ACHN (cell line): ENCODE data around the gene AXIN1.
A peak's percentile ranks its signal among the peaks of the same experiment; 100 is the strongest.

Experiments
- DNase-seq: peaks from one replicate; pipeline ENCODE4 v3.0.0-alpha.2; 2015
- in situ Hi-C: cut with HindIII; loops from 2 replicates; pipeline ENCODE4 v1.10.0; 2017; ENCODE audit warnings: low sequenced_read_pairs, low pct_ligation_motif_present, low pct_unique_long_range_greater_than_20kb

Gene AXIN1

DNA sequence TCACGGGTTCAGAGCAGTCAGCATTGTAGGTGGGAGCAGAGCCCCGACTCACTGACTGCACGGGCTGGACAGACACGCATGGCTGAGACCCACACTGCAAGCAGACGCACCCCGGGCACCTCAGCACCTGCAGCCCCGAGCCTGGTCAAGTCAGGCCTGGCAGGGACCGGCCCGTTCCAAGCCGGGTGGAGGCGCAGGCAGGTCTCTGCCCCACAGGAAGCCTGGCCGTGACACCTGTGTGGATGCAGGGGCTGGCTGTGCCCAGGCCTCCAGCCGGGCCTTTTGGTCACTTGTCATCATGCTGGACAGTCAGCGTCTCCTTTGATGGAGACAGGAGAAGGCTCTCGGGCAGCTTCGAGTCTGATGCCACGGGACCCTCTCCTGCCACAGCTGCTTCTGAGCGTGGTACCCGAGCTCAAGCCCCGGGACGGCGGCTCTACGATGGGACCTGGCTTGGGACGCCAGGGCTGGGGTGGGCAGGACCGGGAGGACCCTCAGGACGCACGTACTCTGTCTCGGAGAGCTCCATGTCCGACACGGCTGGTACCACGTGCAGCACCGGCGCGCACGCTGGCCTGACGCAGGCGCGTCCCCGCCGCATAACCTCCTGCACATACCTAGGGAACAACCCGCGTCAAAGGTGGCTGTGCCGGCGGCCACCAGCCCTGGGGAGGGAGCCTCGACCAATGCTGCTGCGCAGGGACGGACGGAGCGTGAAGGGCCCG is 61.7 kb downstream of the AXIN1 start:
- in situ Hi-C loops, result no loop called here
- no peak for DNase-seq

DNA sequence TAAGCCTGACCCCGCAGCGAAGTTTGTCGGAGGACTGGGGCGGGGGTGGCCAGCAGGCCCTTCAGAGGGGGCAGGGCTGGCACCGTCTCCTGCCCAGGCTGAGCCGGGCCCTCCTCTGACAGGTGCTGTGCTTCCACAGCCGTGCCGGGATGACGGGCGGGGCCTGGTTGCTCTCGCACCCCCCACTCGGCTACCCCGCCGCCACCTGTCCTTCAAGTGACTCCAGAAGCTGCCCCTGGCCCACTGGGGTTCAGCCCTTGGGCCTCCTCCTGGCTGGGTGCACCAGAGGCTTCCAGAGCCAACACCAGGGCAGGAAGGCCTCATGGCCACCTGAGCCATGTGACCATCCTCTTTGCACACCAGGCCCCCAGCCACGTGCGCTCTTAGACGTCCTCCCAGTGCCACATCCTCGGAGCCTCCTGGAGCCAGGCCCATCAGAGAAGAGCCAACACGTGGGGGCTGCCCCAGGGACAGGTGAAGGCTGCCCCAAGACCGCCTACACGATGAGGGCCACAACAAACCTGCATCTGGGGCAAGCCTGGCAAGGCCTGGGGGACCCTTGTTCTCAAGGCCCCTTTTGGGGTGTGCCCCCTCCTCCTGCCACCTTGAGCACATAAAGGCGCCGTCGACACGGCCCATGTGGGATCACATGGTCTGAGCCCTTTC is 62.4 kb downstream of the AXIN1 start:
- DNase-seq, result no peak
- in situ Hi-C loops, result no loop called here

DNA sequence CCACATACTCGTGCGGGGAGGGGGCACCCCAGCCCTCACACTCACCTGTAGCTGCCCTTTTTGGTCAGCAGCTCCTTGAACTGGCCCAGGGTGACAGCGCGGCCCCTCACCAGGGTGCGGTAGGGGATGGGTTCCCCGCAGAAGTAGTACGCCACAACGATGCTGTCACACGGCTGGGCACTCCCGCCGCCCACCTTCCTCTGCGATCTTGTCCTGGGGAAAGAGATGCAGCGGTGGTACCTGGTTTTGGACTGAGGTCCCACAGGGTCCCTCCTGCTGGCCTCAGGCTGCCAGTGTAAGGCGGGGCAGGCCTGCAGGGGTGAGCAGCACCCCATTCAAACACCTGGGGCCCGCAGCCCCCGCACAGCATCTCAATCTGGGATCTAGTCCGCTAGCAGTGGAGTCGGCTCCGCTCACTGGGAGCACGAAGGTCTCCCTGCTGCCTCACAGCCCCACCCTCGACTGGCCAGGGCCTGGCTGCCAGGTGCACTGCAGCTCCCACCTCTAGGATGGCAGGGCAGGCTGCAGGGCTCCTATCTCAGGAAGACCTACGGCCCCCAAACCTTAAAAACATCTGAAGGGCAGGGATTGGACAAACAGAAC is 63.0 kb downstream of the AXIN1 start:
- in situ Hi-C loops, result no loop called here
- no peak for DNase-seq

DNA sequence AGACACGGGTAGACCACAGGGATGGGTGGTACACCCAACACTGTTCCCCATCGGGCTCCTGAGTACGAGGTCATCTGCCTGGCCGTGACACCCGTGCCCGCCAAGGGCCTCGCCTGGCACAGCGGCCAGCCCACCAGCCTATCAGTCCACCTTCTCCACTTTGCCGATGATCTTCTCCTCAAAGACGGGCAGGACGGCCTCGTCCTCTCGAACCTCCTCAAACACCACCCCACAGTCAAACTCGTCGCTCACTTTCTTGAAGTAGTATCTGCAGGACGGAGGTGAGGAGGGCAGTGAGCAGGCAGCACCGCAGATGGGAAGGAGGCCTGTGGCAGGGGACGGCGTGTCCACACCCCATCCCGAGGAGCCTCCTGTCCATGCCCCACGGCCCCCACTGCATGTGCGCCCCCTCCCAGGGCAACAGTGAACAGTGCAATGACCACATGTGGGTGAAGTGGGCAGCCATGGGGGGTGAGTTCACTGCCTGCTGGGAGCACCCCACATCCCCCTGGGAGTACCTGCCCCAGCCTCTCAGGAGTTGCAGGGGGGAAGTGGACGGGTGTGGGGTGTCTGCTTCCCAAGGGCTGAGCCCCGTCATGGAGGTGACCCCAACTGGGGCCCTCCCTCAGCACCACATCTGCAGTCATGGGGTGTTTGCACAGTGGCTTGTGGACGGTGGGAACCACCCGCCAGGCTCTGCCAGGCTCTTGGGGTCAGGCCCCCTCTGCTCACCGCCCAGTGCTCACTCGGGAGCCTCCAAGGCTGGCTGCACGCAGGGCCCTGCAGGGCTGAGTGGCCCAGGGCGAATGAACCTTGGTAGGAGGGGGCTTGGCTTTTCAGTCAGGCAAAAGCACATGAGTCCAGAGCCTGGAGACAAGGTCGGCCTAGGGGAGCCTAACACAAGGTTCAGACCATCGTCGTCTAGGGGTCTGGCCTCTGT is 64.3 kb downstream of the AXIN1 start:
- in situ Hi-C loops, result no loop called here
- DNase-seq, result no peak

DNA sequence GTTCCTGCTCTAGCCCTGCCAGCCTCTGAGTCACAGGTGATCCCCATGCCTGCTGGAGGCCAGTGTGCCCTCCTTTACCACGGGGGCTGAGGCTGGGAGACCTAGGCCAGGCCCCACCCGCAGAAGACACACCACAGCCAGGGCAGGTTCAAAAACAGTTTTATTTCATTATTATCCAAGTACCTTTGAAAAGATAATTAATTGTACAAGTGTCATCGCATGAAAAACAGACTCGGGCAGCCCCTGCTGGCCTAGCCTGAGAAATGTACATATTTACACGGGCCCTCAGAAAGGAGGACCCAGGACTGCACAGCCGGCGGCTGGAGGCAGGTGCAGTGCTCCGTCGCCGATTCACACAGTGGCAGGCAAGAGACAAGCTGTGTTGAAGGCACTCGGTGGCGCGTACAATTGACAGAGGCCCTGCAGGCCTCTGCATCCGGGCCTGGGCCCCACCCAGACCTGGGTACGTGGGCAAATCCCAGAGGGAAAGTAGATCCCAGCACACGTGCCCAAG is 65.2 kb downstream of the AXIN1 start:
- in situ Hi-C loops, result no loop called here
- no peak for DNase-seq

DNA sequence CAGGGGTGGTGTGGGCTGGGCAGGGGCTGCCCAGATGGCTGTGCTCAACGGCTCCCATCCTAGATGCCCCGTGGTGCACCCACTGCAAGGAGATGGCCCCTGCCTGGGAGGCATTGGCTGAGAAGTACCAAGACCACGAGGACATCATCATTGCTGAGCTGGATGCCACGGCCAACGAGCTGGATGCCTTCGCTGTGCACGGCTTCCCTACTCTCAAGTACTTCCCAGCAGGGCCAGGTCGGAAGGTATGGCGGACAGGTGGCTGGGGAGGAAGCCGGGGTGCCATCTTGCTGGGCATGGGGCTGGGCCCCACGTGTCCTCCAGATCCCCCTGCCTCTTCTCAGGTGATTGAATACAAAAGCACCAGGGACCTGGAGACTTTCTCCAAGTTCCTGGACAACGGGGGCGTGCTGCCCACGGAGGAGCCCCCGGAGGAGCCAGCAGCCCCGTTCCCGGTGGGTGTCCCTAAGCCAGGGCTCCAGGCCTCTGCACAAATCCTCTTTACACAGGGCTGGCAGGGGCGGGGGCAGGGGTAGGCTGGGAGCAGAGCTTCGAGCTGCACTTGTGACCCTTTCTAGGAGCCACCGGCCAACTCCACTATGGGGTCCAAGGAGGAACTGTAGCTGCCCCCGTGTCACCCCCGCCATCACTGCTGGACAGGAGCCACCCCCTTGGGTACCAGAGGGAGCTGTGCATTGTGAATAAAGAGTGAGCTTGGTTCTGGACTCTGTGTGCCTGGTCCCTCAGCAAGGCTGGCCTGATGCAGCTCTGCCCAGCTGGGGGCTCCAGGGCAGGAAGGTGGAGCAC is 65.8 kb downstream of the AXIN1 start:
- in situ Hi-C loops, result no loop called here
- DNase-seq, result no peak

DNA sequence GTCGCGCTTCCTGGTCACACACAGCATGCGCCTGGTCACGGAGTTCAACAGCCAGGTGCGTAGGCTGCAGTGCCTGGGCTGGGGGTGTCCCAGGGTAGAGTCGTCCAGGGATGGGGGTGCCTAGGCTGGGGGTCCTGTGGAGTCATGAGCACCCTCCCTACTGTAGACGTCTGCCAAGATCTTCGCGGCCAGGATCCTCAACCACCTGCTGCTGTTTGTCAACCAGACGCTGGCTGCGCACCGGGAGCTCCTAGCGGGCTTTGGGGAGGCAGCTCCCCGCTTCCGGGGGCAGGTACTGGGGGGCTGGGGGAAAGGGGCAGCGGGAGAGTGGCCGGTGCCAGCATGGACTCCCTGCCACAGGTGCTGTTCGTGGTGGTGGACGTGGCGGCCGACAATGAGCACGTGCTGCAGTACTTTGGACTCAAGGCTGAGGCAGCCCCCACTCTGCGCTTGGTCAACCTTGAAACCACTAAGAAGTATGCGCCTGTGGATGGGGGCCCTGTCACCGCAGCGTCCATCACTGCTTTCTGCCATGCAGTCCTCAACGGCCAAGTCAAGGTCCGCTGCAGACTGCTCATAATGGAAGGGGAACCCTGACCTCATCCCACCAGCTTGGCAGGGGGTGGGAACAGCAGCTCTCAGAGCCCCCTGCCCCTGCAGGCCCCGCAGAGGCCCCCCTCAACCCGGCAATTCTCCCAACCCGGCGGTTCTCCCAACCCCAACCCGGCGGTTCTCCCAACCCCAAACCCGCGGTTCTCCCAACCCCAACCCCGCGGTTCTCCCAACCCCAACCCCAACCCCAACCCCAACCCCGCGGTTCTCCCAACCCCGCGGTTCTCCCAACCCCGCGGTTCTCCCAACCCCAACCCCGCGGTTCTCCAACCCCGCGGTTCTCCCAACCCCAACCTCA is 67.1 kb downstream of the AXIN1 start:
- peak; percentile 57 for DNase-seq
- in situ Hi-C loops, result no loop called here

DNA sequence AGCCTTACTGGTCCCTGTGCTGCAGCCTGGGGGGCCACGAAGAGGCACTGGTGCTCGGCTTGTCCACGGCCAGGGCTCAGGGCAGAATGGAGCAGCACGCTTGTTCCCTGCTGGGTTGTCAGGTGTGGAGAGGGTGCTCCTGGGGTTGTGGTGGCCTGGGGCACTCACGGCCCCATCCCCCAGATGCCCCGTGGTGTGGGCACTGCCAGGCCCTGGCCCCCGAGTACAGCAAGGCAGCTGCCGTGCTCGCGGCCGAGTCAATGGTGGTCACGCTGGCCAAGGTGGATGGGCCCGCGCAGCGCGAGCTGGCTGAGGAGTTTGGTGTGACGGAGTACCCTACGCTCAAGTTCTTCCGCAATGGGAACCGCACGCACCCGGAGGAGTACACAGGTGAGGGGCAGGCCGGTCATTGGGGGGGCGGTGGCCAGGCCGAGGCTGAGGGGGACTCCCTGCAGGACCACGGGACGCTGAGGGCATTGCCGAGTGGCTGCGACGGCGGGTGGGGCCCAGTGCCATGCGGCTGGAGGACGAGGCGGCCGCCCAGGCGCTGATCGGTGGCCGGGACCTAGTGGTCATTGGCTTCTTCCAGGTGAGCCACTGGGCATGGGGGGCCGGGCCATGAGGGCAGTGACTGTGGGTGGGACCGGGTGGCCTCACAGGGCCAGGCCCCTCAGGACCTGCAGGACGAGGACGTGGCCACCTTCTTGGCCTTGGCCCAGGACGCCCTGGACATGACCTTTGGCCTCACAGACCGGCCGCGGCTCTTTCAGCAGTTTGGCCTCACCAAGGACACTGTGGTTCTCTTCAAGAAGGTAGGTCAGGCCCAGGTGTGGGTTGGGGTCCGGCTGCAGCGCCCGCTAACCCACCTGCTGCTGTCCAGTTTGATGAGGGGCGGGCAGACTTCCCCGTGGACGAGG is 68.1 kb downstream of the AXIN1 start:
- in situ Hi-C loops, result no loop called here
- no peak for DNase-seq

DNA sequence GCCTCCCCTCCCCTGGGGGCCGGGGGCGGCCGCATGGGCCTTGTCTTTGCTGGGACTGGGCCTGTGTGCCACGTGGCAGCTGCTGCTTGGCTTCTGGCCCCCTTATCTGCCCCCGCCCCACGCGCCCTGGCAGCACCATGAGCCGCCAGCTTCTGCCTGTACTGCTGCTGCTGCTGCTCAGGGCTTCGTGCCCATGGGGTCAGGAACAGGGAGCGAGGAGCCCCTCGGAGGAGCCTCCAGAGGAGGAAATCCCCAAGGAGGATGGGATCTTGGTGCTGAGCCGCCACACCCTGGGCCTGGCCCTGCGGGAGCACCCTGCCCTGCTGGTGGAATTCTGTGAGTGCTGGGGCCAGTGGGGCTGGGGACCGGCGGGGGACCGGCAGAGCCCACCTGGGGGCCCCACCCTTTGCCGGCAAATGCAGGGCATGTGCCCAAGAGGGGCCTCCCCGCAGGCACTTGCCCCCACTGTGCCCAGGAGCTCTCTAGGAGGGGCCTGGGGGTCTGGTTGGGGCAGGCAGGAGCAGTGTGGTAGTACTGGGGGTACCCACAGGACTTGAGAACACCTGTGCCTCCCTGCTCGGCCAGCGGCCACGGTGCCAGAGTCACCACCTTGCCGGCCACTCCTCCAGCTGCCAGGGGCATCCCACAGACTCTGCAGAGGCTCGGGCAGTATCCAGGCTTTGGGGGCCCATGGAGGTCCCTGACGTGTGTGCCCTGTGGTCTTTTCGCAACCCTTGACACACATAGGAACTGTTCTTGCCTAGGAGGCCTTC is 69.3 kb downstream of the AXIN1 start, which contains the start of gene PDIA2:
Gene PDIA2, plus strand, starts transcription at position 132 of the 773 bp plus-strand sequence. Its CDS starts 6 bp downstream, at position 138.
- no peak for DNase-seq
- in situ Hi-C loops, result no loop called here

DNA sequence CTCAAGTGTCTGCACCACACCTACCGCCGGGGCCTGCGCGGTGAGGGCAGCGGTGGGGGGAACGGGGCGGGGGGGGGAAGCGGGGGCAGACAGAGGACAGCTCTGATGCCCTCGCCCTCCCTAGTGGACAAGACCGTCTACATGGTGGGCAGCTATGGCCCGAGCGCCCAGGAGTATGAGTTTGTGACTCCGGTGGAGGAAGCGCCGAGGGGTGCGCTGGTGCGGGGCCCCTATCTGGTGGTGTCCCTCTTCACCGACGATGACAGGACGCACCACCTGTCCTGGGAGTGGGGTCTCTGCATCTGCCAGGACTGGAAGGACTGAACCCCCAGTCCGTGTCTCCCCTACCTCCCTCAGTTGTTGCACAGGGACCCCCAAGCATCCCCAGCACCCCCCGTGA is 70.0 kb downstream of the AXIN1 start:
- in situ Hi-C loops, result no loop called here
- no peak for DNase-seq

DNA sequence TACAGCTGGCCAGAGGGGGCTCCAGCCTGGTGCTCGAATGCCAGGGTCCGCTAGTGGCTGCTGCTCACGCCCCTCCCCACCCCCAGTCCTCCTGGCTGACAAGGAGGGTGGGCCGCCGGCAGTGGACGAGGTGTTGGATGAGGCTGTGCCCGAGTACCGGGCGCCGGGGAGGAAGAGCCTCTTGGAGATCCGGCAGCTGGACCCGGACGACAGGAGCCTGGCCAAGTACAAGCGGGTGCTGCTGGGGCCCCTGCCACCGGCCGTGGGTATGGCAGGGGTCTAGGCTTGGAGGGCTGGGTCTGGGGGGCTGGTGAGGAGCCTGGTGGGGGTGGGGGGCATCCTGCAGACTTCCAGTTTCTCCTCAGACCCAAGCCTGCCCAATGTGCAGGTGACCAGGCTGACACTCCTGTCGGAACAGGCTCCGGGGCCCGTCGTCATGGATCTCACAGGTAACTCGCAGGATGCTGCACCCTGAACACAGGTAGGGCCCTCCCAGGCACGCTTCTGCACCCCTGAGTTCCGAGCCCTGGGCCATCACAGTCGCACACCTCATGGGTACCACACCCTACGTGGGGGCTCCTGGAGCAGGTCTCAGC is 70.8 kb downstream of the AXIN1 start:
- no peak for DNase-seq
- in situ Hi-C loops, result no loop called here

DNA sequence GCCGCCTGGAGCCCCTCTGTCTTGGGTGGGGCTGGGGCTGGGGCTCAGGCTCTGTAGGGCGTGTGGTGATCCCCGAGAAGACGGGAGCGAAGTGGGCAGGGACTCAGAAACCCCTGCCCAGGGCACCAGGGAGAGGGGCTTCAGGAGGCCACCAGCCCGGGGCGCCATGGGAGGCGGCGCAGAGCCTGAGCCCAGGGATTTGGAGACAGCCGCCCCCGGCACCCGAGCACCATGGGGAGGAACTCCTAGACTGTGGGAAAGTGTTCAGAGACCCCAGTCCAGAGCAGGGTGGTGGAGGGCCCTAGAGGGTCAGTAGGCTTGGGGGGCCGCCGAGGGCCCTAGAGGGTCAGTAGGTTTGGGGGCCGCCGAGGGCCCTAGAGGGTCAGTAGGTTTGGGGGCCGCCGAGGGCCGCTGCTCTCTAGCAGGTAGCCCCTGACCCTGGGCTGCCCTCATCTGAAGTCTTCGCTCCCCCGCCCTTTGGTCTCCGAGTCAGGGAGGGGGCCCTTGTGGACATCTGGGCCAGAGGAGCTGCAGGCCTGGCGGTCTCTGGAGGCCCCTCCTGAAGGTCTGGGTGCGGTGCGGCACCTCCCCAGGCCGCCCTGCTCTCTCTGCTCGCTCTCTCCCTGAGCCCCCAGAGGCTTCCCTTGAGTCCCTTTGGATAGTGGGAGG is 71.4 kb downstream of the AXIN1 start:
- no peak for DNase-seq
- in situ Hi-C loops, result no loop called here

DNA sequence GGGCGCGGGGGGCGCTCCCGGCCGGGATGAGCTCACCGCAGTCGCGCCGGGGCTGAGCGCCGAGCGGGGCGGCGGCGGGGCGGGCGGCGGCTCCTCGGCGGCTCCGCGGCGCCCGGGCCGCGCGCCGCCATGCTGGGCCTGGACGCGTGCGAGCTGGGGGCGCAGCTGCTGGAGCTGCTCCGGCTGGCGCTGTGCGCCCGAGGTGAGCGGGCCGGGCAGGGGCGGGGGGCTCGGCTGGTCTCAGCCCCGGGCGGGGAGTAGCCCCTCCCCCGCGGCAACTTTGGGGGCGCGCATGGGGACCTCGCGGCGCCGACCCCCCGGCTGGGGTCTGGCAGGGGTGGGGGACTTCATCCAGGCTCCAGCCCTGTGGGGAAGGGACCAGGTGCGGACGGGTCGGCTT is 72.0 kb downstream of the AXIN1 start, which contains the start of gene ARHGDIG:
Gene ARHGDIG, plus strand, starts transcription at position 40 of the 400 bp plus-strand sequence. Its CDS starts 90 bp downstream, at position 130.
- in situ Hi-C loops, result no loop called here
- no peak for DNase-seq

DNA sequence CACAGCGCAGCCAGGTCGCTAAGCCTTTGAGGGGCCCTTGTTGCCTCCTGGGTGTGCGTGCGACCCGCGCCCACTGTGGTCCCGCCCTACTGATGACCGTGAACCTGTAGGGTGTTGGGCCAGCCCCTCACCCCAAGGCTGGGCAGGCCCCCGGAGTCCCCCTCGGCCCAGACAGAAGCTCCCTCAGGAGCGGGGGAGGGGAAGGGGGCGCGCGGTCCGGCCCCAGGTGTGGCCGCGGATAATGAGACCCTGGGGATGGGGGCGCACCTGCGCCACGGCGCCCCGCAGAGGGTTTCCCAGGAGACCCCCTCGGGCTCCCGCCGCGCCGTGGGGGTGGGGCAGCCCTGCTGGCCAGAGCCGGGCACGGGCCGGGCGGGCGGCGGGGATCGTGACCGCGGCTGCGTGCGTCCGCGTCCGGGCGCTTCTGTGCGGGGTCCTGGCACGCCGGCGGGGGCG is 72.5 kb downstream of the AXIN1 start:
- in situ Hi-C loops, result no loop called here
- DNase-seq, result no peak
